ENCODE results near the gene USP19. TPM values are rescaled to one million over a fixed set of nuclear protein-coding genes. Genes with fewer than 3 reads are reported as not detected.

The USP19 gene
- total RNA-seq, 1 donor from 2014 or later = 63.9 TPM

- H3K27ac ChIP-seq = no peak overlapping the region
Observed at GRCh38 chr3:49158792-49159191, 38.2 kb upstream of the USP19 start.

GRCh38 chr3:49158103-49158709 is 37.6 kb upstream of the USP19 start:
- Histone ChIP-seq H3K4me3 (no peak overlapping the region), H3K27me3 (no peaks in the 10 kb centered on the region), H3K4me1 (no peaks in the 10 kb centered on the region), H3K36me3 (peaks cover 6% of the 10 kb centered on the region), H3K27ac (no peak overlapping the region), H3K9me3 (no peaks in the 10 kb centered on the region)
- ATAC-seq = peak; percentile 71
- DNase-seq = no peak
- peak; percentile 44 for TF ChIP-seq CTCF (IDR thresholded peaks at IDR 0.05)
- intact Hi-C loops (cut with DNase I) = no loop called here

More at GRCh38 chr3:49158792-49159191, 38.2 kb upstream of the USP19 start:
- intact Hi-C loops (cut with DNase I) = no loop called here
- no peak overlapping the region for H3K4me3 ChIP-seq
- H3K9me3 ChIP-seq = no peaks in the 10 kb centered on the region
- TF ChIP-seq CTCF (IDR thresholded peaks at IDR 0.05) = no peak
- H3K4me1 ChIP-seq = no peaks in the 10 kb centered on the region
- ATAC-seq (no peak), DNase-seq (no peak)
- no peaks in the 10 kb centered on the region for H3K27me3 ChIP-seq
- peaks cover 12% of the 10 kb centered on the region for H3K36me3 ChIP-seq

- H3K4me1 ChIP-seq = no peaks in the 10 kb centered on the region
- ATAC-seq (no peak), DNase-seq (no peak)
- intact Hi-C loops (cut with DNase I) = no loop called here
- no peak overlapping the region for H3K4me3 ChIP-seq
- no peak for TF ChIP-seq CTCF (IDR thresholded peaks at IDR 0.05)
- H3K36me3 ChIP-seq = no peaks in the 10 kb centered on the region
- no peaks in the 10 kb centered on the region for H3K9me3 ChIP-seq
- no peaks in the 10 kb centered on the region for H3K27me3 ChIP-seq
- no peak overlapping the region for H3K27ac ChIP-seq
Observed at GRCh38 chr3:49157289-49157688, 36.7 kb upstream of the USP19 start.

GRCh38 chr3:49153349-49153912 is 32.8 kb upstream of the USP19 start:
- TF ChIP-seq CTCF (IDR thresholded peaks at IDR 0.05) = no peak
- ATAC-seq = no peak
- intact Hi-C loops (cut with DNase I) = no loop called here

GRCh38 chr3:49151610-49152009 is 31.0 kb upstream of the USP19 start:
- H3K27me3 ChIP-seq = no peaks in the 10 kb centered on the region
- no peak for TF ChIP-seq CTCF (IDR thresholded peaks at IDR 0.05)
- DNase-seq = no peak
- H3K27ac ChIP-seq = no peak overlapping the region
- no peak overlapping the region for H3K4me3 ChIP-seq
- no peaks in the 10 kb centered on the region for H3K4me1 ChIP-seq
- H3K36me3 ChIP-seq = no peaks in the 10 kb centered on the region
- ATAC-seq = no peak
- H3K9me3 ChIP-seq = no peaks in the 10 kb centered on the region
- intact Hi-C loops (cut with DNase I) = no loop called here

More at GRCh38 chr3:49153349-49153912, 32.8 kb upstream of the USP19 start:
- H3K36me3 ChIP-seq = no peaks in the 10 kb centered on the region
- no peak overlapping the region for H3K4me3 ChIP-seq
- no peak overlapping the region for H3K27ac ChIP-seq
- H3K4me1 ChIP-seq = no peaks in the 10 kb centered on the region
- no peak for DNase-seq
- no peaks in the 10 kb centered on the region for H3K9me3 ChIP-seq
- H3K27me3 ChIP-seq = no peaks in the 10 kb centered on the region
